K562 (cell line): ENCODE data around the gene NMS. TPM values are rescaled to one million over a fixed set of nuclear protein-coding genes. Genes with fewer than 3 reads are reported as not detected.

ENCODE experiments used
- BRD4 ChIP-seq: fragments of 200-600 bp; sonication (generic); IDR thresholded peaks from 2 replicates; pipeline ENCODE4 v1.6.1; 2017; ENCODE audit warnings: inconsistent platforms
- CHCHD3 ChIP-seq: fragments of 250-450 bp; sonication (Bioruptor Pico); IDR thresholded peaks from 2 replicates; pipeline ENCODE4 v2.1.2; 2022; ENCODE audit warnings: mild to moderate bottlenecking
- CTBP1 ChIP-seq: fragments of 450-650 bp; IDR thresholded peaks from 2 replicates; pipeline ENCODE4 v1.6.1; 2016; ENCODE audit warnings: borderline replicate concordance
- CXXC5 ChIP-seq: fragments of 250-450 bp; sonication (Bioruptor Pico); IDR thresholded peaks from 2 replicates; pipeline ENCODE4 v1.8.0; 2022; ENCODE audit warnings: inconsistent platforms, mild to moderate bottlenecking, moderate library complexity
- GABPB1 ChIP-seq: sonication (generic); formaldehyde crosslinking; IDR thresholded peaks from 2 replicates; pipeline ENCODE4 v1.8.0; 2022; ENCODE audit warnings: mild to moderate bottlenecking, missing genetic modification reagents
- HDAC1 ChIP-seq, 2 experiments: fragments of 450-650 bp; IDR thresholded peaks; 2 replicates each; pipeline ENCODE4 v1.6.1; 2016 to 2017; ENCODE audit warnings: inconsistent platforms in 1 of 2, mild to moderate bottlenecking in 1 of 2, moderate library complexity in 1 of 2
- IFI16 ChIP-seq: fragments of 250-450 bp; sonication (Bioruptor Pico); IDR thresholded peaks from 2 replicates; pipeline ENCODE4 v2.1.2; 2022; ENCODE audit warnings: mild to moderate bottlenecking, inconsistent platforms
- JUND ChIP-seq, 2 experiments: IDR thresholded peaks; 2 replicates in 1 of 2; 3 replicates in 1 of 2; pipeline ENCODE4 v1.6.1; 2011; ENCODE audit warnings: borderline replicate concordance in 2 of 2, low read depth in 2 of 2, low read length in 2 of 2, improper control_type of control experiment in 1 of 2, missing biosample characterization in 1 of 2, missing genetic modification characterization in 1 of 2, missing genetic modification reagents in 1 of 2
- KDM1A ChIP-seq, 2 experiments: fragments of 450-650 bp; IDR thresholded peaks; 2 replicates each; pipeline ENCODE4 v1.6.1; 2016; ENCODE audit warnings: mild to moderate bottlenecking in 2 of 2
- KLF6 ChIP-seq: fragments of 250-450 bp; sonication (Bioruptor Pico); IDR thresholded peaks from 2 replicates; pipeline ENCODE4 v1.4.0; 2020; ENCODE audit warnings: mild to moderate bottlenecking, moderate library complexity, borderline replicate concordance
- LCOR ChIP-seq: sonication (generic); formaldehyde crosslinking; IDR thresholded peaks from 2 replicates; pipeline ENCODE4 v1.8.0; 2022; ENCODE audit warnings: mild to moderate bottlenecking, missing genetic modification reagents
- MAFG ChIP-seq: fragments of 450-650 bp; conservative IDR thresholded peaks from 2 replicates; pipeline ENCODE4 v1.6.1; 2016; ENCODE audit warnings: missing genetic modification characterization, missing compliant biosample characterization
- PATZ1 ChIP-seq: fragments of 250-450 bp; sonication (Bioruptor Pico); IDR thresholded peaks from 2 replicates; pipeline ENCODE4 v1.5.0; 2020; ENCODE audit warnings: mild to moderate bottlenecking, borderline replicate concordance
- PPARD ChIP-seq: fragments of 250-450 bp; sonication (Bioruptor Pico); IDR thresholded peaks from 2 replicates; pipeline ENCODE4 v1.8.0; 2022; ENCODE audit warnings: inconsistent platforms, mild to moderate bottlenecking, moderate library complexity
- SIX5 ChIP-seq, 2 experiments: IDR thresholded peaks; 2 replicates each; pipeline ENCODE4 v1.6.1; 2011; ENCODE audit warnings: low read length in 2 of 2, borderline replicate concordance in 1 of 2, low read depth in 1 of 2, mild to moderate bottlenecking in 1 of 2, moderate library complexity in 1 of 2; ENCODE audit not compliant: insufficient read depth in 1 of 2
- SMC3 ChIP-seq: conservative IDR thresholded peaks from 2 replicates; pipeline ENCODE4 v1.6.1; 2011; ENCODE audit warnings: low read depth, low read length, improper control_type of control experiment; ENCODE audit not compliant: insufficient read depth
- TBL1XR1 ChIP-seq, 2 experiments: IDR thresholded peaks; 2 replicates each; pipeline ENCODE4 v1.6.1; 2012; ENCODE audit warnings: improper control_type of control experiment in 2 of 2, low read length in 2 of 2, mild to moderate bottlenecking in 1 of 2
- TCF3 ChIP-seq: sonication (generic); formaldehyde crosslinking; IDR thresholded peaks from 2 replicates; pipeline ENCODE4 v1.4.0; 2020; ENCODE audit warnings: mild to moderate bottlenecking, missing genetic modification reagents
- TFAP4 ChIP-seq: sonication (generic); formaldehyde crosslinking; IDR thresholded peaks from 2 replicates; pipeline ENCODE4 v1.8.0; 2022; ENCODE audit warnings: missing genetic modification reagents, mild to moderate bottlenecking, moderate library complexity, borderline replicate concordance
- ZBED1 ChIP-seq: IDR thresholded peaks from 2 replicates; pipeline ENCODE4 v1.6.1; 2014
- ZBTB33 ChIP-seq: sonication (generic); formaldehyde crosslinking; IDR thresholded peaks from 2 replicates; pipeline ENCODE4 v1.8.1; 2023; ENCODE audit warnings: mild to moderate bottlenecking, missing genetic modification reagents
- ZFX ChIP-seq: sonication (generic); formaldehyde crosslinking; IDR thresholded peaks from 2 replicates; pipeline ENCODE4 v1.8.0; 2022; ENCODE audit warnings: mild to moderate bottlenecking, missing genetic modification reagents, moderate library complexity
- ZNF707 ChIP-seq: fragments of 250-450 bp; sonication (Bioruptor Pico); conservative IDR thresholded peaks from 2 replicates; pipeline ENCODE4 v1.8.0; 2022; ENCODE audit warnings: inconsistent platforms, mild to moderate bottlenecking, moderate library complexity
- ZNF75A ChIP-seq: fragments of 450-650 bp; formaldehyde crosslinking; IDR thresholded peaks from 2 replicates; pipeline ENCODE4 v1.4.0; 2020; ENCODE audit warnings: mild to moderate bottlenecking
- ZNF785 ChIP-seq: fragments of 250-450 bp; sonication (Bioruptor Pico); IDR thresholded peaks from 2 replicates; pipeline ENCODE4 v1.4.0; 2020; ENCODE audit warnings: mild to moderate bottlenecking
- polyA plus RNA-seq, 8 experiments: library from polyadenylated mRNA; depleted of rRNA in 4 of 8; stranded (reverse) in 5 of 8; unstranded in 3 of 8; fragments of >200 nt; fragmentation: Nextera tagmentation in 2 of 8; fragmentation: Illumina TruSeq in 1 of 8; extraction: Ambion mirVana in 2 of 8; extraction: Trizol in 1 of 8; gene quantifications; 2 replicates each; pipeline versions ENCODE4 v1.2.1 to v1.2.3, GENCODE V29; 2011 to 2014; ENCODE audit warnings: inconsistent platforms in 1 of 8, missing spikeins in 1 of 8
- total RNA-seq, 7 experiments: library from RNA; depleted of rRNA in 6 of 7; stranded (reverse); fragments of >200 nt in 6 of 7; fragmentation: Illumina TruSeq in 2 of 7; extraction: Trizol in 2 of 7; gene quantifications; 2 replicates each; pipeline versions ENCODE4 v1.2.1 to v1.2.3, GENCODE V29; 2011 to 2021; ENCODE audit warnings: low replicate concordance in 1 of 7
- TF ChIP-seq, protein P1 (sequence below): fragments of 250-450 bp; sonication (Bioruptor Pico); IDR thresholded peaks from 2 replicates; pipeline ENCODE4 v1.8.0; 2022; ENCODE audit warnings: moderate library complexity, mild to moderate bottlenecking, inconsistent platforms

Gene NMS
- total and polyA plus RNA-seq, 9 of the 15 experiments (the other 6 are each of a cell fraction or from before 2014, with no cell fraction given), result not detected

DNA sequence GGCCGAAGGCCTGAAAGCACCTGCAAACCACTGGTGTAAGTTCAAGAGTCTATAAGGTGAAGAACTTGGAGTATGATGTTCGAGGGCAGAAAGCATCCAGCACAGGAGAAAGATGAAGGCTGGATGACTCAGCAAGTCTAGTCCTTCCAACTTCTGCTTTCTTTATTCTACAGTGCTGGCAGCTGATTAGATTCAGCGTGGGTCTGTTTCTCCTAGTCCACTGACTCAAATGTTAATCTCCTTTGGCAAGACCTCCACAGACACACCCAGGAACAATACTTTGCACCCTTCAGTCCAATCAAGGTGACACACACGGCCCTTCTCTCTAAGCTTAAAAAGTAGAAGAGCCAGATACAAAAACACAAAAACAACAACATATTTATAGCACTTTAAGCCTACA is 43.4 kb downstream of the NMS start (continued):
- TF ChIP-seq TFAP4 (CRISPR knock-in tag) (0 out of 2 replicates have a peak, but pooled peaks have one; percentile 15), SMC3 (no peak), ZBTB33 (CRISPR knock-in tag) (no peak), PATZ1 (CRISPR knock-in tag) (no peak), LCOR (CRISPR knock-in tag) (no peak), GABPB1 (CRISPR knock-in tag) (no peak), CTBP1 (peak; percentile 89; the same call in 1 of the 2 replicates), TBL1XR1 (IDR thresholded peaks at IDR 0.05; ENCODE audit: low read length in 2 of 2) (no peak), ZNF75A (no peak), ZFX (CRISPR knock-in tag) (no peak), BRD4 (no peak), ZNF785 (CRISPR knock-in tag) (no peak), PPARD (no peak), TCF3 (CRISPR knock-in tag) (peak; percentile 87), MAFG (tag) (peak; percentile 99), KLF6 (no peak), HDAC1 (IDR thresholded peaks at IDR 0.05) (peak in 1 of 2 experiments; percentile 50; a peak in 1 of 4 replicates), JUND (IDR thresholded peaks at IDR 0.05; ENCODE audit: borderline replicate concordance, low read depth, low read length) (peak; percentile 68; the same call in 1 of the 2 replicates), JUND (tag; IDR thresholded peaks at IDR 0.05; ENCODE audit: borderline replicate concordance, low read depth, low read length) (no peak; the same call in 2 of the 3 replicates), SIX5 (IDR thresholded peaks at IDR 0.05; ENCODE audit: borderline replicate concordance in 1 of 2, insufficient read depth in 1 of 2, low read depth in 1 of 2, low read length in 2 of 2) (no peak), ZBED1 (no peak), IFI16 (no peak), CXXC5 (peak; percentile 34; the same call in 1 of the 2 replicates), CHCHD3 (CRISPR knock-in tag) (no peak), KDM1A (IDR thresholded peaks at IDR 0.05) (peak; percentile 57 to 67; a peak in 3 of 4 replicates), ZNF707 (CRISPR knock-in tag) (no peak)
- TF ChIP-seq, protein P1, sequence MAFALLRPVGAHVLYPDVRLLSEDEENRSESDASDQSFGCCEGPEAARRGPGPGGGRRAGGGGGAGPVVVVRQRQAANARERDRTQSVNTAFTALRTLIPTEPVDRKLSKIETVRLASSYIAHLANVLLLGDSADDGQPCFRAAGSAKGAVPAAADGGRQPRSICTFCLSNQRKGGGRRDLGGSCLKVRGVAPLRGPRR (CRISPR knock-in tag), result no peak
